ENCODE data around the gene FHOD1.

Gene FHOD1

GRCh38 chr16:67188323-67188722 is 59.0 kb downstream of the FHOD1 start:
- no peak for DNase-seq

GRCh38 chr16:67187175-67187890 is 59.9 kb downstream of the FHOD1 start:
- DNase-seq, result no peak

GRCh38 chr16:67186550-67186950 is 60.7 kb downstream of the FHOD1 start:
- no peak for DNase-seq

DNA sequence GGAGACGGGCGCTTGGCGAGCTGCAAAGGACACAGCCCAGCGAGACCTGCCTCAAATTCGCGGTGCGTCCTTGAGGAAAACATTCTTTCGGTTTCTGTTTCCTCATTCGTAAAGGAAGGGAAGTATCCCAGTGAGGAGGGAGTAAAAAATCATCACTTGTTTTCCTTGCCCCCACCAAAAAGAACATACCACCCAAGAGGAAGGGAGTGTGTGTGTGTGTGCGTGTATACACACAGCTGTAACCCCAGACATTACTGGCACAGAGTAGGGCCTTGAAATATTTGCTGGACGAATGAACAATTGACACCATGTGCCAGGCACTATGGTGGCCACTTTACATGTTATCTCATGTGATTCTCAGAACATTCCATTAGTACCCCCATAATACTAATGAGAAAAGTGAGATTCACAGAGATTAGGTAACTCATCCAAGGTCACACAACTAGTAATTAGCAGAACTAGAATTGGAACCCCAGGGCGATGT is 61.6 kb downstream of the FHOD1 start:
- no peak for DNase-seq

- peak; percentile 85 for DNase-seq
These were observed 62.2 kb downstream of the FHOD1 start for GRCh38 chr16:67184995-67185650.

DNA sequence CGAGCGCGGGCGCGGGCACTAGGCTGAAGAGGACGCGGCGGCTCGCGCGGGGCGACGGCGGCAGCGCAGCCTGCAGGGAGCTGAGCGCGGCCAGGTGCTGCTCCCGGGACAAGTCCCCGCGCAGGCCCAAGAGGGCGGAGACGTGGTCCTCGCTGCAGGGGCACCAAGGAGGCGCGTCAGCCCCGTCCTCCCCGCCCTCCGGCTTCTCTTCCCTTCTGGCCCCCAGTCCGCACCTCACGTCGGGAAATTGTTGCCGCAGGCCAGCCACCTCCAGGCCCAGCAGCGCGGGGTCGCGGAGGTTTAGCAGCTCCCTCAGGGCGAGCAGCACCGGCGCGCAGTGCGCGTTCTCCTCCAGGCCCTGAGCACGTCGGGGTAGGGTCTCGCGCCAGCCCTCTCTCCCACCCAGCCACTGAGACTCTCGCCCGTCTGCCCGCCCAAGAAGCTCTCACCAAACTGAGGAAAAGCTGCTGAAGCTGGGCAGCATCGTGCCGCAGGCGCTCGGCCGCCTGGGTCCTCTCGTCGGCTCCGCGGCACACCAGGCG is 62.8 kb downstream of the FHOD1 start:
- DNase-seq, result no peak

- peak; percentile 99 for DNase-seq
These were observed 63.4 kb downstream of the FHOD1 start, which contains the start of gene MATCAP1 for GRCh38 chr16:67183627-67184452. Gene MATCAP1, minus strand, starts transcription at chr16:67183963. Its CDS starts 3,353 bp downstream, at chr16:67180610.

DNA sequence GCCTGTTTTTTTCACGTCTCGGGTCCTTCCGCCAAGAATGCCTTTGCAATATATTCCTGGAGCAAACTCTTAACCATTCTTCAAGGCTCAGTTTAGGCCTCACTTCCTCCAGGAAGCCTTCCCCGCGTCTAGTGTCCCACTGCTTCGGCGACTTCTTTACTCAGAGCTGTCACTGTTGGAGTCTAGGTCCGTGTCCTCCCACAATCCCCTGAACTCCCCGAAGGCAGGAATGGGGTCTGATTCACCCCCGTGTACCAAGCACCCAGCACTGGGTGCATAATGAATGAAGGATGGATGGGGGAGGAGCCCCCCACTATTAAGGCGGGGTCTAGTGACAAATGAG is 64.0 kb downstream of the FHOD1 start:
- no peak for DNase-seq

DNA sequence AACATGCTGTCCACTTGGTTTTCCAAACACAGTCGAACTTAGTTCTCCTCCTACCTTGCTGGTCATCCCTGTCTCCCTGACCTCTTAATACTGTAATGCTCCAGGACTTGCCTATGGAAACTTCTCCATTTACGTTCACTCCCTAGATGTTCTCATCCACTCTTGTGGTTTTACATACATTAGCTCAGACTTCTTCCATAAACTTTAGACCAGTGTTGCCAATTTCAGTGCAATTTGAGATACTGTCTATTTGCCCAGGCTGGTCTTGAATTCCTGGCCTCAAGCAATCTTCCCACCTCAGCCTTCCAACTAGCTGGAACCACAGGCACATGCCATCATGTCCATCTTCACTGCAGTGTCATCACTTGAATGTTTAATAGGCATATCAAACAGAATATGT is 65.0 kb downstream of the FHOD1 start:
- DNase-seq, result no peak

DNA sequence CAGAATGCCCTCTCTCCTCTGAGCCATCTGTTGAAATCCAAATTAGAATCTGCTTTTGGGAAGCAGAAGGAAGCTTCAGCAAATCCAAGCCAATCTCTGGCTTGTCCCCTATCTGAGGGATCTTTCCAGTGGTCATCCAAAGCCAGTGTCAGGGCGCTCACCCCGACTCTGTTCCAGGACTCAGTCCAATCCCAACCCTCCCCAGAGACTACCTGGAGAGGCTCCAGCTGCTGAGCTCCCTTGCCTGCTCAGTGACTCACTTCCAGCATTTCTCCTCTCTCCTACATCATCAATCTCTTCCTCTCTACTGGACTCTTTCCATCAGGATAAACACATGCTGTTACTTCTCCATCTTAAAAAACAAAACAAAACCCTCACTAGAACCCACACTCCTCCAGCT is 65.9 kb downstream of the FHOD1 start:
- no peak for DNase-seq

- no peak for DNase-seq
These were observed 67.1 kb downstream of the FHOD1 start for GRCh38 chr16:67180166-67180565.

GRCh38 chr16:67179421-67180080 is 67.7 kb downstream of the FHOD1 start:
- DNase-seq, result peak; percentile 52
